MM.1S (cell line): ENCODE results near the gene HOXA6.

Experiments used
- EZH2 ChIP-seq: fragments of 300-600 bp; sonication (generic); optimal IDR thresholded peaks from 2 replicates; pipeline ENCODE3; 2017; ENCODE audit warnings: low read depth, mild to moderate bottlenecking, antibody characterized with exemption, low read length, mixed read lengths
- EZH2phosphoT487 ChIP-seq: fragments of 300-600 bp; sonication (generic); IDR thresholded peaks from 2 replicates; pipeline ENCODE4 v1.6.1; 2018; ENCODE audit warnings: antibody characterized with exemption, low read length
- TF ChIP-seq, protein P1 (sequence below): fragments of 300-600 bp; sonication (generic); IDR thresholded peaks from 2 replicates; pipeline ENCODE4 v1.5.1; 2016; ENCODE audit warnings: antibody characterized with exemption, low read length, mixed read lengths

GRCh38 chr7:27112361-27112760 is 35.2 kb downstream of the HOXA6 start:
- no peak for TF ChIP-seq EZH2phosphoT487
- TF ChIP-seq, protein P1, sequence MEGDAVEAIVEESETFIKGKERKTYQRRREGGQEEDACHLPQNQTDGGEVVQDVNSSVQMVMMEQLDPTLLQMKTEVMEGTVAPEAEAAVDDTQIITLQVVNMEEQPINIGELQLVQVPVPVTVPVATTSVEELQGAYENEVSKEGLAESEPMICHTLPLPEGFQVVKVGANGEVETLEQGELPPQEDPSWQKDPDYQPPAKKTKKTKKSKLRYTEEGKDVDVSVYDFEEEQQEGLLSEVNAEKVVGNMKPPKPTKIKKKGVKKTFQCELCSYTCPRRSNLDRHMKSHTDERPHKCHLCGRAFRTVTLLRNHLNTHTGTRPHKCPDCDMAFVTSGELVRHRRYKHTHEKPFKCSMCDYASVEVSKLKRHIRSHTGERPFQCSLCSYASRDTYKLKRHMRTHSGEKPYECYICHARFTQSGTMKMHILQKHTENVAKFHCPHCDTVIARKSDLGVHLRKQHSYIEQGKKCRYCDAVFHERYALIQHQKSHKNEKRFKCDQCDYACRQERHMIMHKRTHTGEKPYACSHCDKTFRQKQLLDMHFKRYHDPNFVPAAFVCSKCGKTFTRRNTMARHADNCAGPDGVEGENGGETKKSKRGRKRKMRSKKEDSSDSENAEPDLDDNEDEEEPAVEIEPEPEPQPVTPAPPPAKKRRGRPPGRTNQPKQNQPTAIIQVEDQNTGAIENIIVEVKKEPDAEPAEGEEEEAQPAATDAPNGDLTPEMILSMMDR: no peak
- TF ChIP-seq EZH2: no peak
